HepG2 (cell line): ENCODE results near the gene FBXL7. TPM values are rescaled to one million over a fixed set of nuclear protein-coding genes. Genes with fewer than 3 reads are reported as not detected.

Experiments
- ATAC-seq: fragments of 200-7000 bp; cut with Tn5 transposase; 3 replicates; pipeline ENCODE4 v1.9.1; 2020; ENCODE audit warnings: mild to moderate bottlenecking, moderate library complexity
- BruUV-seq: library from RNA; stranded (reverse); fragments of 400-500 nt; replicated peaks from 2 replicates; lab custom pipeline; 2021; lab: Mats Ljungman, UMichigan
- CTCF ChIA-PET: fragments of 300-600 bp; formaldehyde crosslinking; extraction: SDS; loops from one replicate; lab custom pipeline; 2021; ENCODE audit warnings: low total read pairs, inconsistent platforms, low intra/inter-chr PET ratio; lab: Yijun Ruan, JAX
- POLR2A ChIA-PET: fragments of 350-600 bp; sonication (Branson Sonifier 250); formaldehyde crosslinking; loops from one replicate; lab custom pipeline; 2020; ENCODE audit warnings: antibody characterized with exemption, inconsistent platforms; lab: Yijun Ruan, JAX
- DNase-seq: peaks from one replicate; pipeline ENCODE4 v3.0.0-alpha.2; 2015; ENCODE audit warnings: low spot score
- FAIRE-seq: peaks from 3 replicates; lab custom pipeline; 2011; peaks lifted over from hg19 to GRCh38; lab: Jason Lieb, UNC
- H2AFZ ChIP-seq: one replicate; pipeline ENCODE4 v1.6.1; 2011; ENCODE audit warnings: low read length, inconsistent platforms
- H3K27ac ChIP-seq: fragments of 300-600 bp; 3 replicates; pipeline ENCODE4 v1.8.0; 2011; ENCODE audit warnings: mixed run types, mild to moderate bottlenecking, mixed read lengths, low read length, inconsistent platforms; ENCODE audit not compliant: insufficient read depth; ENCODE audit errors: extremely low read length
- H3K27me3 ChIP-seq, 2 experiments: fragments of 200-600 bp in 1 of 2; 2 replicates in 1 of 2; 3 replicates in 1 of 2; pipeline versions ENCODE4 v1.6.0 to v1.8.0; 2011; ENCODE audit warnings: low read length in 2 of 2, mild to moderate bottlenecking in 2 of 2, moderate library complexity in 2 of 2, inconsistent platforms in 1 of 2; ENCODE audit not compliant: insufficient read depth in 2 of 2, control insufficient read depth in 1 of 2
- H3K36me3 ChIP-seq, 2 experiments: fragments of 200-600 bp in 1 of 2; replicated peaks in 1 of 2; 2 replicates in 1 of 2; 3 replicates in 1 of 2; pipeline versions ENCODE4 v1.5.1 to v1.8.0; 2011; ENCODE audit warnings: low read length in 2 of 2, inconsistent platforms in 1 of 2; ENCODE audit not compliant: insufficient read depth in 2 of 2, control insufficient read depth in 1 of 2
- H3K4me1 ChIP-seq: 2 replicates; pipeline ENCODE4 v1.5.1; 2012; ENCODE audit warnings: low read length, inconsistent platforms; ENCODE audit not compliant: insufficient read depth
- H3K4me2 ChIP-seq: 2 replicates; pipeline ENCODE4 v1.6.0; 2011; ENCODE audit warnings: low read depth, low read length, inconsistent platforms
- H3K4me3 ChIP-seq, 3 experiments: fragments of 200-600 bp in 1 of 3; sonication (generic), shearing (Covaris generic) in 1 of 3; replicated peaks in 1 of 3; 2 replicates each; pipeline ENCODE4 v1.5.1; 2011 to 2016; ENCODE audit warnings: low read length in 3 of 3, inconsistent platforms in 2 of 3, low read depth in 2 of 3, mild to moderate bottlenecking in 2 of 3, control low read depth in 1 of 3, mixed read lengths in 1 of 3; ENCODE audit not compliant: insufficient read depth in 1 of 3
- H3K79me2 ChIP-seq: one replicate; pipeline ENCODE4 v1.6.1; 2011; ENCODE audit warnings: low read length, inconsistent platforms; ENCODE audit not compliant: insufficient read depth
- H3K9ac ChIP-seq: 2 replicates; pipeline ENCODE4 v1.6.0; 2011; ENCODE audit warnings: mild to moderate bottlenecking, low read depth, low read length, inconsistent platforms; ENCODE audit not compliant: insufficient read depth
- H3K9me3 ChIP-seq: 2 replicates; pipeline ENCODE4 v1.5.1; 2012; ENCODE audit warnings: mild to moderate bottlenecking, low read length
- H4K20me1 ChIP-seq: 2 replicates; pipeline ENCODE4 v1.6.0; 2011; ENCODE audit warnings: inconsistent platforms, mild to moderate bottlenecking, low read length, moderate library complexity; ENCODE audit not compliant: insufficient read depth
- ARID2 ChIP-seq: sonication (generic); formaldehyde crosslinking; IDR thresholded peaks from 2 replicates; pipeline ENCODE4 v1.8.1; 2022; ENCODE audit warnings: mild to moderate bottlenecking, missing genetic modification reagents, borderline replicate concordance
- BRCA1 ChIP-seq: sonication (generic); formaldehyde crosslinking; IDR thresholded peaks from 2 replicates; pipeline ENCODE4 v1.4.0; 2020; ENCODE audit warnings: missing genetic modification reagents
- HNRNPH1 ChIP-seq: fragments of 200-400 bp; formaldehyde crosslinking; optimal IDR thresholded peaks from 2 replicates; pipeline ENCODE3; 2017; ENCODE audit warnings: mild to moderate bottlenecking, low read depth, low read length
- ZNF230 ChIP-seq: sonication (generic); formaldehyde crosslinking; IDR thresholded peaks from 2 replicates; pipeline ENCODE4 v1.4.0; 2020; ENCODE audit warnings: mild to moderate bottlenecking, missing genetic modification reagents
- ZNF7 ChIP-seq: IDR thresholded peaks from 2 replicates; pipeline ENCODE4 v1.6.1; 2016; ENCODE audit warnings: missing biosample characterization, missing genetic modification reagents
- WGBS: methylation state at CpG from one replicate; pipeline ENCODE4 v1.1.6; 2017; ENCODE audit warnings: low lambda C conversion rate; 5-methylcytosine and 5-hydroxymethylcytosine counted together
- in situ Hi-C: cut with HindIII; loops from 2 replicates; pipeline ENCODE4 v1.10.0; 2017; ENCODE audit warnings: low pct_unique_long_range_greater_than_20kb; ENCODE audit not compliant: extremely low pct_ligation_motif_present
- intact Hi-C: fragments of 100-400 bp; cut with micrococcal nuclease; formaldehyde crosslinking; loops from one replicate; pipeline ENCODE4 v1.10.0; 2022; ENCODE audit not compliant: unreplicated experiment
- polyA plus RNA-seq, 8 experiments: library from polyadenylated mRNA; depleted of rRNA in 3 of 8; stranded (reverse) in 7 of 8; unstranded in 1 of 8; fragments of >200 nt; fragmentation: Illumina TruSeq in 4 of 8; extraction: Trizol in 4 of 8; gene quantifications; 2 replicates each; pipeline versions ENCODE4 v1.2.1 to v1.2.3, GENCODE V29; 2011 to 2016; ENCODE audit warnings: low read depth in 4 of 8, missing spikeins in 1 of 8, mixed read lengths in 1 of 8; ENCODE audit not compliant: insufficient read depth in 1 of 8
- total RNA-seq, 5 experiments: library from RNA; depleted of rRNA; stranded (reverse); fragments of >200 nt; fragmentation: Illumina TruSeq; extraction: Trizol; gene quantifications; 2 replicates each; pipeline ENCODE4 v1.2.3, GENCODE V29; 2016; ENCODE audit warnings: low read depth in 1 of 5
- TF ChIP-seq, protein P1 (sequence below): sonication (generic); formaldehyde crosslinking; IDR thresholded peaks from 2 replicates; pipeline ENCODE4 v1.8.1; 2023; ENCODE audit warnings: mild to moderate bottlenecking, missing genetic modification reagents
- TF ChIP-seq, protein P2 (sequence below): sonication (generic); formaldehyde crosslinking; IDR thresholded peaks from 2 replicates; pipeline ENCODE4 v1.5.0; 2020; ENCODE audit warnings: mild to moderate bottlenecking, missing genetic modification reagents, borderline replicate concordance
- TF ChIP-seq, protein P3 (sequence below): sonication (generic); formaldehyde crosslinking; IDR thresholded peaks from 2 replicates; pipeline ENCODE4 v1.9.0; 2022; ENCODE audit warnings: missing genetic modification reagents, mild to moderate bottlenecking, borderline replicate concordance

The FBXL7 gene
- total and polyA plus RNA-seq, 2 of the 13 experiments (the other 11 are each of a cell fraction or from before 2014, with no cell fraction given), result 0.07 TPM; not detected in 1

DNA sequence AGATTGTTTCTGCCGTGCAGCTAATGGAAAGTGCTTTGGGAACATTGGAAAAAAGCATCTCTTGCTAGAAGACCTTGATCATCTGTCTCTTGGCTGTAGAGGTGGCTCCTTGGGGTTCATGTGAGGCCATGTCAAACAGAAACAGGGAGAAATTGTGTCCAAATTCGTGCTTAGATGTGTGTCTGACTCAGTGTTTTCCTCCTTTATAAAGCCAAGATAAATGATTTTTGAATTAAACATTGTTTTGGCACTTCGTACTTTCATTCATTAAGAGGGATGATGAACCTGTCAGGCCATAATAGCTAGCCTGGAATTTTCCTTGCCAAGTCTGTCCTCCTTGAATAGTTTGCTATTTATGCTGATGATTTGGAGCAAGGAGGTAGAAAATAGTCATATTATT lies 143.8 kb downstream of the FBXL7 start:
- 8% methylated on average over 3 of the region's 3 CpGs for WGBS
- ChIA-PET CTCF (no interaction called here), POLR2A (no interaction called here)
- H2AFZ ChIP-seq, result no peak overlapping the region
- no peak overlapping the region for H3K4me2 ChIP-seq
- in situ Hi-C loops, result no loop called here
- FAIRE-seq, result no peak
- no peak for DNase-seq
- H4K20me1 ChIP-seq, result no peaks in the 10 kb centered on the region
- no peaks in the 10 kb centered on the region for H3K4me1 ChIP-seq
- TF ChIP-seq, protein P1, sequence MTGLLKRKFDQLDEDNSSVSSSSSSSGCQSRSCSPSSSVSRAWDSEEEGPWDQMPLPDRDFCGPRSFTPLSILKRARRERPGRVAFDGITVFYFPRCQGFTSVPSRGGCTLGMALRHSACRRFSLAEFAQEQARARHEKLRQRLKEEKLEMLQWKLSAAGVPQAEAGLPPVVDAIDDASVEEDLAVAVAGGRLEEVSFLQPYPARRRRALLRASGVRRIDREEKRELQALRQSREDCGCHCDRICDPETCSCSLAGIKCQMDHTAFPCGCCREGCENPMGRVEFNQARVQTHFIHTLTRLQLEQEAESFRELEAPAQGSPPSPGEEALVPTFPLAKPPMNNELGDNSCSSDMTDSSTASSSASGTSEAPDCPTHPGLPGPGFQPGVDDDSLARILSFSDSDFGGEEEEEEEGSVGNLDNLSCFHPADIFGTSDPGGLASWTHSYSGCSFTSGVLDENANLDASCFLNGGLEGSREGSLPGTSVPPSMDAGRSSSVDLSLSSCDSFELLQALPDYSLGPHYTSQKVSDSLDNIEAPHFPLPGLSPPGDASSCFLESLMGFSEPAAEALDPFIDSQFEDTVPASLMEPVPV (CRISPR knock-in tag), result no peak
- TF ChIP-seq ZNF7 (CRISPR knock-in tag) (no peak), HNRNPH1 (no peak), ZNF230 (CRISPR knock-in tag) (no peak), ARID2 (CRISPR knock-in tag) (no peak), BRCA1 (CRISPR knock-in tag) (no peak)
- TF ChIP-seq, protein P2, sequence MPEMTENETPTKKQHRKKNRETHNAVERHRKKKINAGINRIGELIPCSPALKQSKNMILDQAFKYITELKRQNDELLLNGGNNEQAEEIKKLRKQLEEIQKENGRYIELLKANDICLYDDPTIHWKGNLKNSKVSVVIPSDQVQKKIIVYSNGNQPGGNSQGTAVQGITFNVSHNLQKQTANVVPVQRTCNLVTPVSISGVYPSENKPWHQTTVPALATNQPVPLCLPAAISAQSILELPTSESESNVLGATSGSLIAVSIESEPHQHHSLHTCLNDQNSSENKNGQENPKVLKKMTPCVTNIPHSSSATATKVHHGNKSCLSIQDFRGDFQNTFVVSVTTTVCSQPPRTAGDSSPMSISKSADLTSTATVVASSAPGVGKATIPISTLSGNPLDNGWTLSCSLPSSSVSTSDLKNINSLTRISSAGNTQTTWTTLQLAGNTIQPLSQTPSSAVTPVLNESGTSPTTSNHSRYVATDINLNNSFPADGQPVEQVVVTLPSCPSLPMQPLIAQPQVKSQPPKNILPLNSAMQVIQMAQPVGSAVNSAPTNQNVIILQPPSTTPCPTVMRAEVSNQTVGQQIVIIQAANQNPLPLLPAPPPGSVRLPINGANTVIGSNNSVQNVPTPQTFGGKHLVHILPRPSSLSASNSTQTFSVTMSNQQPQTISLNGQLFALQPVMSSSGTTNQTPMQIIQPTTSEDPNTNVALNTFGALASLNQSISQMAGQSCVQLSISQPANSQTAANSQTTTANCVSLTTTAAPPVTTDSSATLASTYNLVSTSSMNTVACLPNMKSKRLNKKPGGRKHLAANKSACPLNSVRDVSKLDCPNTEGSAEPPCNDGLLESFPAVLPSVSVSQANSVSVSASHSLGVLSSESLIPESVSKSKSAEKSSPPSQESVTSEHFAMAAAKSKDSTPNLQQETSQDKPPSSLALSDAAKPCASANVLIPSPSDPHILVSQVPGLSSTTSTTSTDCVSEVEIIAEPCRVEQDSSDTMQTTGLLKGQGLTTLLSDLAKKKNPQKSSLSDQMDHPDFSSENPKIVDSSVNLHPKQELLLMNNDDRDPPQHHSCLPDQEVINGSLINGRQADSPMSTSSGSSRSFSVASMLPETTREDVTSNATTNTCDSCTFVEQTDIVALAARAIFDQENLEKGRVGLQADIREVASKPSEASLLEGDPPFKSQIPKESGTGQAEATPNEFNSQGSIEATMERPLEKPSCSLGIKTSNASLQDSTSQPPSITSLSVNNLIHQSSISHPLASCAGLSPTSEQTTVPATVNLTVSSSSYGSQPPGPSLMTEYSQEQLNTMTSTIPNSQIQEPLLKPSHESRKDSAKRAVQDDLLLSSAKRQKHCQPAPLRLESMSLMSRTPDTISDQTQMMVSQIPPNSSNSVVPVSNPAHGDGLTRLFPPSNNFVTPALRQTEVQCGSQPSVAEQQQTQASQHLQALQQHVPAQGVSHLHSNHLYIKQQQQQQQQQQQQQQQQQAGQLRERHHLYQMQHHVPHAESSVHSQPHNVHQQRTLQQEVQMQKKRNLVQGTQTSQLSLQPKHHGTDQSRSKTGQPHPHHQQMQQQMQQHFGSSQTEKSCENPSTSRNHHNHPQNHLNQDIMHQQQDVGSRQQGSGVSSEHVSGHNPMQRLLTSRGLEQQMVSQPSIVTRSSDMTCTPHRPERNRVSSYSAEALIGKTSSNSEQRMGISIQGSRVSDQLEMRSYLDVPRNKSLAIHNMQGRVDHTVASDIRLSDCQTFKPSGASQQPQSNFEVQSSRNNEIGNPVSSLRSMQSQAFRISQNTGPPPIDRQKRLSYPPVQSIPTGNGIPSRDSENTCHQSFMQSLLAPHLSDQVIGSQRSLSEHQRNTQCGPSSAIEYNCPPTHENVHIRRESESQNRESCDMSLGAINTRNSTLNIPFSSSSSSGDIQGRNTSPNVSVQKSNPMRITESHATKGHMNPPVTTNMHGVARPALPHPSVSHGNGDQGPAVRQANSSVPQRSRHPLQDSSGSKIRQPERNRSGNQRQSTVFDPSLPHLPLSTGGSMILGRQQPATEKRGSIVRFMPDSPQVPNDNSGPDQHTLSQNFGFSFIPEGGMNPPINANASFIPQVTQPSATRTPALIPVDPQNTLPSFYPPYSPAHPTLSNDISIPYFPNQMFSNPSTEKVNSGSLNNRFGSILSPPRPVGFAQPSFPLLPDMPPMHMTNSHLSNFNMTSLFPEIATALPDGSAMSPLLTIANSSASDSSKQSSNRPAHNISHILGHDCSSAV (CRISPR knock-in tag), result no peak
- TF ChIP-seq, protein P3, sequence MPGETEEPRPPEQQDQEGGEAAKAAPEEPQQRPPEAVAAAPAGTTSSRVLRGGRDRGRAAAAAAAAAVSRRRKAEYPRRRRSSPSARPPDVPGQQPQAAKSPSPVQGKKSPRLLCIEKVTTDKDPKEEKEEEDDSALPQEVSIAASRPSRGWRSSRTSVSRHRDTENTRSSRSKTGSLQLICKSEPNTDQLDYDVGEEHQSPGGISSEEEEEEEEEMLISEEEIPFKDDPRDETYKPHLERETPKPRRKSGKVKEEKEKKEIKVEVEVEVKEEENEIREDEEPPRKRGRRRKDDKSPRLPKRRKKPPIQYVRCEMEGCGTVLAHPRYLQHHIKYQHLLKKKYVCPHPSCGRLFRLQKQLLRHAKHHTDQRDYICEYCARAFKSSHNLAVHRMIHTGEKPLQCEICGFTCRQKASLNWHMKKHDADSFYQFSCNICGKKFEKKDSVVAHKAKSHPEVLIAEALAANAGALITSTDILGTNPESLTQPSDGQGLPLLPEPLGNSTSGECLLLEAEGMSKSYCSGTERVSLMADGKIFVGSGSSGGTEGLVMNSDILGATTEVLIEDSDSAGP (CRISPR knock-in tag), result no peak
- no peak for ATAC-seq
- no peak overlapping the region for H3K4me3 ChIP-seq
- no peaks in the 10 kb centered on the region for H3K36me3 ChIP-seq
- H3K79me2 ChIP-seq, result no peaks in the 10 kb centered on the region
- no peak overlapping the region for H3K27ac ChIP-seq
- intact Hi-C loops, result no loop called here
- H3K9me3 ChIP-seq, result no peaks in the 10 kb centered on the region
- H3K27me3 ChIP-seq, result no peaks in the 10 kb centered on the region
- no peak overlapping the region for H3K9ac ChIP-seq
- no TSS peak for BruUV-seq
